Measurements from ENCODE around the gene CYB5B. TPM values are rescaled to one million over a fixed set of nuclear protein-coding genes. Genes with fewer than 3 reads are reported as not detected.

The CYB5B gene
- polyA plus RNA-seq, 1 of the 3 experiments (the other 2 are of a cell fraction): 64.4 TPM

DNA sequence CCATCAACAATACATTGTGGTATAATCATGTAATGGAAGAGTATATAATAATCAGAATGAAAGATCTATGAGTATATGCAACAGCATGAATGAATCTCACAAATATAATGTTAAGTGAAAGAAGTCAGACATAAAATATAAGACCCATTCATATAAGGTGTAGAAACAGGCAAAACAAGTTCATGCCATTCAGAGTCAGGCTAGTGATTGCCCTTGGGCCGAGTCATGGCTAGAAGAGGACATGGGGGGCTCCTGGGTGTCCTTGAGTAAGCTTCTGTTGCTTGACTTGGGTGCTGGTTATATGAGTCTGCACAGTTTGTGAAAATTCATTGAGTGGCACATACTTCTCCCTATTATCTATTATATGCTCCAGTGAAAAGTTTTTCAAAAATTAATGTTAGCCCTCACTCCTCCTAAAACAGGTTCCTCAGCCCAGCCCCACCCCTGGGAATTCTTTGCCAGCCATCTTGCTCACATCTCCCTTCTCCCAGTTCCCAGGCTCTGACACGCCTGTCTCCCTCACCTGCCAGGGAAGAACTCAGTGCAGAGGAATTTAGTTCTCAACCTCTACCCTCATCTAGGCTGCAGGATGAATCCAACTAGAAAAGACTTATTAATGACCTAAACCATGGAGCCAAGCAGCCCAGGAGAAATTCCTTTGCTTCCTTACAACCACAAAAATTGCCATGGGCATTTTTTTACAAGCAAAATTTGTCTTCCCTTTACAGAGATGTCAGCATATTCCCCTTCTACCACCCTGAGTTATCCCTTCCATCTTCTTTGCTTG, 89.0 kb downstream of the CYB5B start:
- Histone ChIP-seq H3K27ac (ENCODE audit: low read depth in 2 of 2, low read length in 1 of 2) (peak overlapping the region; percentile 8 to 34; a peak in 3 of 4 replicates), H3K4me1 (ENCODE audit: control insufficient read depth in 1 of 2, insufficient read depth in 2 of 2, low read depth in 1 of 2, low read length in 1 of 2) (peaks cover 0 to under 1% of the 10 kb centered on the region in 2 experiments; a peak in 1 of 4 replicates), H3K79me2 (ENCODE audit: insufficient read depth) (no peaks in the 10 kb centered on the region), H2AFZ (ENCODE audit: low read depth) (0 out of 2 replicates have a peak overlapping the region, but pooled peaks have one; percentile 48), H4K20me1 (ENCODE audit: insufficient read depth) (no peaks in the 10 kb centered on the region), H3F3A (replicated peaks; ENCODE audit: insufficient read depth) (no peaks in the 10 kb centered on the region), H3K4me3 (ENCODE audit: low read depth in 2 of 2, low read length in 1 of 2) (no peak overlapping the region), H3K27me3 (ENCODE audit: insufficient read depth) (no peaks in the 10 kb centered on the region), H3K9me3 (no peaks in the 10 kb centered on the region), H3K36me3 (replicated peaks in 1 of 2; ENCODE audit: control insufficient read depth in 1 of 2, insufficient read depth in 2 of 2, low read length in 1 of 2) (no peaks in the 10 kb centered on the region), H3K9ac (no peak overlapping the region), H3K9me2 (no peaks in the 10 kb centered on the region), H3K4me2 (no peak overlapping the region)
- TF ChIP-seq YY1 (IDR thresholded peaks at IDR 0.05; ENCODE audit: low read depth) (no peak), SIN3A (IDR thresholded peaks at IDR 0.05; ENCODE audit: borderline replicate concordance, low read depth, low read length) (no peak), JUND (IDR thresholded peaks at IDR 0.05) (no peak), FOXJ3 (CRISPR knock-in tag; IDR thresholded peaks at IDR 0.05) (no peak), MXI1 (IDR thresholded peaks at IDR 0.05; ENCODE audit: low read depth, low read length) (no peak), GATA2 (CRISPR knock-in tag; IDR thresholded peaks at IDR 0.05) (no peak), MEF2A (IDR thresholded peaks at IDR 0.05; ENCODE audit: borderline replicate concordance, low read depth) (no peak), TCF12 (IDR thresholded peaks at IDR 0.05) (peak; percentile 22; the same call in 1 of the 2 replicates), NFIC (IDR thresholded peaks at IDR 0.05; ENCODE audit: borderline replicate concordance) (peak; percentile 22; the same call in 1 of the 2 replicates), CHD2 (IDR thresholded peaks at IDR 0.05; ENCODE audit: low read length, partially characterized antibody) (no peak), TEAD4 (IDR thresholded peaks at IDR 0.05; ENCODE audit: borderline replicate concordance, insufficient read depth) (peak; percentile 35; the same call in 1 of the 2 replicates), POLR2AphosphoS5 (IDR thresholded peaks at IDR 0.05; ENCODE audit: low read depth, low read length) (no peak), EP300 (IDR thresholded peaks at IDR 0.05; ENCODE audit: borderline replicate concordance in 1 of 2, low read depth in 1 of 2, low read length in 1 of 2) (peak in 1 of 2 experiments; percentile 25; a peak in 1 of 4 replicates)
- TF ChIP-seq, protein P1, sequence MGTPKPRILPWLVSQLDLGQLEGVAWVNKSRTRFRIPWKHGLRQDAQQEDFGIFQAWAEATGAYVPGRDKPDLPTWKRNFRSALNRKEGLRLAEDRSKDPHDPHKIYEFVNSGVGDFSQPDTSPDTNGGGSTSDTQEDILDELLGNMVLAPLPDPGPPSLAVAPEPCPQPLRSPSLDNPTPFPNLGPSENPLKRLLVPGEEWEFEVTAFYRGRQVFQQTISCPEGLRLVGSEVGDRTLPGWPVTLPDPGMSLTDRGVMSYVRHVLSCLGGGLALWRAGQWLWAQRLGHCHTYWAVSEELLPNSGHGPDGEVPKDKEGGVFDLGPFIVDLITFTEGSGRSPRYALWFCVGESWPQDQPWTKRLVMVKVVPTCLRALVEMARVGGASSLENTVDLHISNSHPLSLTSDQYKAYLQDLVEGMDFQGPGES (IDR thresholded peaks at IDR 0.05; ENCODE audit: low read depth, low read length): no peak
- TF ChIP-seq, protein P2, sequence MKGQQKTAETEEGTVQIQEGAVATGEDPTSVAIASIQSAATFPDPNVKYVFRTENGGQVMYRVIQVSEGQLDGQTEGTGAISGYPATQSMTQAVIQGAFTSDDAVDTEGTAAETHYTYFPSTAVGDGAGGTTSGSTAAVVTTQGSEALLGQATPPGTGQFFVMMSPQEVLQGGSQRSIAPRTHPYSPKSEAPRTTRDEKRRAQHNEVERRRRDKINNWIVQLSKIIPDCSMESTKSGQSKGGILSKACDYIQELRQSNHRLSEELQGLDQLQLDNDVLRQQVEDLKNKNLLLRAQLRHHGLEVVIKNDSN (IDR thresholded peaks at IDR 0.05; ENCODE audit: borderline replicate concordance, low read depth): no peak
- TF ChIP-seq, protein P3, sequence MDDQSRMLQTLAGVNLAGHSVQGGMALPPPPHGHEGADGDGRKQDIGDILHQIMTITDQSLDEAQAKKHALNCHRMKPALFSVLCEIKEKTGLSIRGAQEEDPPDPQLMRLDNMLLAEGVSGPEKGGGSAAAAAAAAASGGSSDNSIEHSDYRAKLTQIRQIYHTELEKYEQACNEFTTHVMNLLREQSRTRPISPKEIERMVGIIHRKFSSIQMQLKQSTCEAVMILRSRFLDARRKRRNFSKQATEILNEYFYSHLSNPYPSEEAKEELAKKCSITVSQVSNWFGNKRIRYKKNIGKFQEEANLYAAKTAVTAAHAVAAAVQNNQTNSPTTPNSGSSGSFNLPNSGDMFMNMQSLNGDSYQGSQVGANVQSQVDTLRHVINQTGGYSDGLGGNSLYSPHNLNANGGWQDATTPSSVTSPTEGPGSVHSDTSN (IDR thresholded peaks at IDR 0.05): peak; percentile 37; the same call in 1 of the 2 replicates
- TF ChIP-seq, protein P4, sequence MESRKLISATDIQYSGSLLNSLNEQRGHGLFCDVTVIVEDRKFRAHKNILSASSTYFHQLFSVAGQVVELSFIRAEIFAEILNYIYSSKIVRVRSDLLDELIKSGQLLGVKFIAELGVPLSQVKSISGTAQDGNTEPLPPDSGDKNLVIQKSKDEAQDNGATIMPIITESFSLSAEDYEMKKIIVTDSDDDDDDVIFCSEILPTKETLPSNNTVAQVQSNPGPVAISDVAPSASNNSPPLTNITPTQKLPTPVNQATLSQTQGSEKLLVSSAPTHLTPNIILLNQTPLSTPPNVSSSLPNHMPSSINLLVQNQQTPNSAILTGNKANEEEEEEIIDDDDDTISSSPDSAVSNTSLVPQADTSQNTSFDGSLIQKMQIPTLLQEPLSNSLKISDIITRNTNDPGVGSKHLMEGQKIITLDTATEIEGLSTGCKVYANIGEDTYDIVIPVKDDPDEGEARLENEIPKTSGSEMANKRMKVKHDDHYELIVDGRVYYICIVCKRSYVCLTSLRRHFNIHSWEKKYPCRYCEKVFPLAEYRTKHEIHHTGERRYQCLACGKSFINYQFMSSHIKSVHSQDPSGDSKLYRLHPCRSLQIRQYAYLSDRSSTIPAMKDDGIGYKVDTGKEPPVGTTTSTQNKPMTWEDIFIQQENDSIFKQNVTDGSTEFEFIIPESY (IDR thresholded peaks at IDR 0.05; ENCODE audit: borderline replicate concordance, low read depth): no peak
- DNase-seq: no peak
- ChIA-PET CTCF (no interaction called here), POLR2A (no interaction called here)
- 61% methylated on average over 2 of the region's 2 CpGs for WGBS (ENCODE audit: low lambda C conversion rate)

Data from SK-N-SH (cell line).